SK-N-SH (cell line): ENCODE measurements around the gene RPL11.
A peak's percentile ranks its signal among the peaks of the same experiment; 100 is the strongest.

ENCODE experiments used
- EP300 ChIP-seq, 2 experiments: IDR thresholded peaks; 2 replicates each; pipeline versions ENCODE4 v1.4.0 to v1.6.1; 2012; ENCODE audit warnings: borderline replicate concordance in 1 of 2, low read depth in 1 of 2, low read length in 1 of 2
- GABPA ChIP-seq: IDR thresholded peaks from 2 replicates; pipeline ENCODE4 v1.4.0; 2012; ENCODE audit warnings: low read depth, mild to moderate bottlenecking
- MXI1 ChIP-seq: IDR thresholded peaks from 2 replicates; pipeline ENCODE4 v1.6.1; 2012; ENCODE audit warnings: mild to moderate bottlenecking, low read depth, low read length, improper control_type of control experiment
- POLR2AphosphoS5 ChIP-seq: IDR thresholded peaks from 2 replicates; pipeline ENCODE4 v1.6.1; 2012; ENCODE audit warnings: low read depth, low read length
- YY1 ChIP-seq: IDR thresholded peaks from 2 replicates; pipeline ENCODE4 v1.4.0; 2012; ENCODE audit warnings: low read depth, mild to moderate bottlenecking
- TF ChIP-seq, protein P1 (sequence below): fragments of 200-600 bp; sonication (generic); IDR thresholded peaks from 2 replicates; pipeline ENCODE4 v1.6.1; 2017; ENCODE audit warnings: antibody characterized with exemption, mild to moderate bottlenecking, moderate library complexity
- TF ChIP-seq, protein P2 (sequence below): fragments of 150-350 bp; IDR thresholded peaks from 2 replicates; pipeline ENCODE4 v1.6.1; 2017; ENCODE audit warnings: antibody characterized with exemption, low read length, low read depth, borderline replicate concordance
- TF ChIP-seq, protein P3 (sequence below): IDR thresholded peaks from 2 replicates; pipeline ENCODE4 v1.4.0; 2012; ENCODE audit warnings: low read depth
- TF ChIP-seq, protein P4 (sequence below): IDR thresholded peaks from 2 replicates; pipeline ENCODE4 v1.6.1; 2012; ENCODE audit warnings: mild to moderate bottlenecking, low read depth, low read length, moderate library complexity

DNA sequence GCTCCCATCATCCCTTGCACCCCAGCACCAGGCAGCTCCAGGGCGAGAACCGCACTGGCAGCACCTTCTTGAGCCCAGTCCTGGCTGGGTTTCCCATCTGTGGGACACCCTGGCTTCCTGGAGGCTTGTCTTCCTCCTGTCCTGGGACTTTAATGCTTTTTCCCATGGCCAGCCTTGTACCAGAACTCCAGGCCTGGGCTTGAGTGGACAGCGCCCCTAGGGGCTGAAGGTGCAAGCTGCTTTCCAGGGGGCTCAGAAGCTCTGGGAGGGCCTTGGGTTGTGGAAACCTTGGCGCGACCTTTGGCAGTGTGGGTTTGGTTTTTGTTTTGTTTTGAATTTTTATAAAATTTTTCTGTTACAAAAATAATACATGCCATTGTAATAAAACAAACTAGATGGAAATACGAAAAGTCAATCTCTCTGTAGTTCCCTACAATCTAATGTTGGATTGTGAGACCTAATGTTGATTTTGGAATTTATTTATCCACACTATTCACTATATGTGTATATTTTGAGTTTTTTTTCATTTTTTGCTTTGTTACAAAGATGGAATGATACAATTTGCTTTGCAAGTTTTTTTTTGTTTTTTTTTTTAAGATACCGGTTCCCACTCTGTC is 33.8 kb upstream of the RPL11 start:
- no peak for TF ChIP-seq POLR2AphosphoS5
- no peak for TF ChIP-seq EP300 (IDR thresholded peaks at IDR 0.05; ENCODE audit: borderline replicate concordance in 1 of 2, low read depth in 1 of 2, low read length in 1 of 2)
- TF ChIP-seq, protein P1, sequence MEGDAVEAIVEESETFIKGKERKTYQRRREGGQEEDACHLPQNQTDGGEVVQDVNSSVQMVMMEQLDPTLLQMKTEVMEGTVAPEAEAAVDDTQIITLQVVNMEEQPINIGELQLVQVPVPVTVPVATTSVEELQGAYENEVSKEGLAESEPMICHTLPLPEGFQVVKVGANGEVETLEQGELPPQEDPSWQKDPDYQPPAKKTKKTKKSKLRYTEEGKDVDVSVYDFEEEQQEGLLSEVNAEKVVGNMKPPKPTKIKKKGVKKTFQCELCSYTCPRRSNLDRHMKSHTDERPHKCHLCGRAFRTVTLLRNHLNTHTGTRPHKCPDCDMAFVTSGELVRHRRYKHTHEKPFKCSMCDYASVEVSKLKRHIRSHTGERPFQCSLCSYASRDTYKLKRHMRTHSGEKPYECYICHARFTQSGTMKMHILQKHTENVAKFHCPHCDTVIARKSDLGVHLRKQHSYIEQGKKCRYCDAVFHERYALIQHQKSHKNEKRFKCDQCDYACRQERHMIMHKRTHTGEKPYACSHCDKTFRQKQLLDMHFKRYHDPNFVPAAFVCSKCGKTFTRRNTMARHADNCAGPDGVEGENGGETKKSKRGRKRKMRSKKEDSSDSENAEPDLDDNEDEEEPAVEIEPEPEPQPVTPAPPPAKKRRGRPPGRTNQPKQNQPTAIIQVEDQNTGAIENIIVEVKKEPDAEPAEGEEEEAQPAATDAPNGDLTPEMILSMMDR = peak; percentile 89
- TF ChIP-seq, protein P2, sequence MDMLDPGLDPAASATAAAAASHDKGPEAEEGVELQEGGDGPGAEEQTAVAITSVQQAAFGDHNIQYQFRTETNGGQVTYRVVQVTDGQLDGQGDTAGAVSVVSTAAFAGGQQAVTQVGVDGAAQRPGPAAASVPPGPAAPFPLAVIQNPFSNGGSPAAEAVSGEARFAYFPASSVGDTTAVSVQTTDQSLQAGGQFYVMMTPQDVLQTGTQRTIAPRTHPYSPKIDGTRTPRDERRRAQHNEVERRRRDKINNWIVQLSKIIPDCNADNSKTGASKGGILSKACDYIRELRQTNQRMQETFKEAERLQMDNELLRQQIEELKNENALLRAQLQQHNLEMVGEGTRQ = no peak
- TF ChIP-seq MXI1 = no peak
- TF ChIP-seq YY1 = no peak
- TF ChIP-seq, protein P3, sequence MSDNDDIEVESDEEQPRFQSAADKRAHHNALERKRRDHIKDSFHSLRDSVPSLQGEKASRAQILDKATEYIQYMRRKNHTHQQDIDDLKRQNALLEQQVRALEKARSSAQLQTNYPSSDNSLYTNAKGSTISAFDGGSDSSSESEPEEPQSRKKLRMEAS = no peak
- no peak for TF ChIP-seq GABPA
- TF ChIP-seq, protein P4, sequence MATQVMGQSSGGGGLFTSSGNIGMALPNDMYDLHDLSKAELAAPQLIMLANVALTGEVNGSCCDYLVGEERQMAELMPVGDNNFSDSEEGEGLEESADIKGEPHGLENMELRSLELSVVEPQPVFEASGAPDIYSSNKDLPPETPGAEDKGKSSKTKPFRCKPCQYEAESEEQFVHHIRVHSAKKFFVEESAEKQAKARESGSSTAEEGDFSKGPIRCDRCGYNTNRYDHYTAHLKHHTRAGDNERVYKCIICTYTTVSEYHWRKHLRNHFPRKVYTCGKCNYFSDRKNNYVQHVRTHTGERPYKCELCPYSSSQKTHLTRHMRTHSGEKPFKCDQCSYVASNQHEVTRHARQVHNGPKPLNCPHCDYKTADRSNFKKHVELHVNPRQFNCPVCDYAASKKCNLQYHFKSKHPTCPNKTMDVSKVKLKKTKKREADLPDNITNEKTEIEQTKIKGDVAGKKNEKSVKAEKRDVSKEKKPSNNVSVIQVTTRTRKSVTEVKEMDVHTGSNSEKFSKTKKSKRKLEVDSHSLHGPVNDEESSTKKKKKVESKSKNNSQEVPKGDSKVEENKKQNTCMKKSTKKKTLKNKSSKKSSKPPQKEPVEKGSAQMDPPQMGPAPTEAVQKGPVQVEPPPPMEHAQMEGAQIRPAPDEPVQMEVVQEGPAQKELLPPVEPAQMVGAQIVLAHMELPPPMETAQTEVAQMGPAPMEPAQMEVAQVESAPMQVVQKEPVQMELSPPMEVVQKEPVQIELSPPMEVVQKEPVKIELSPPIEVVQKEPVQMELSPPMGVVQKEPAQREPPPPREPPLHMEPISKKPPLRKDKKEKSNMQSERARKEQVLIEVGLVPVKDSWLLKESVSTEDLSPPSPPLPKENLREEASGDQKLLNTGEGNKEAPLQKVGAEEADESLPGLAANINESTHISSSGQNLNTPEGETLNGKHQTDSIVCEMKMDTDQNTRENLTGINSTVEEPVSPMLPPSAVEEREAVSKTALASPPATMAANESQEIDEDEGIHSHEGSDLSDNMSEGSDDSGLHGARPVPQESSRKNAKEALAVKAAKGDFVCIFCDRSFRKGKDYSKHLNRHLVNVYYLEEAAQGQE = 0 out of 2 replicates have a peak, but pooled peaks have one; percentile 25
